K562 (cell line): Measurements from ENCODE around the gene GABARAP. TPM values are rescaled to one million over a fixed set of nuclear protein-coding genes. Genes with fewer than 3 reads are reported as not detected.
A peak's percentile ranks its signal among the peaks of the same experiment; 100 is the strongest.

ENCODE experiments used
- CREBBP ChIP-seq: IDR thresholded peaks from one replicate; pipeline ENCODE4 v1.6.1; 2012; ENCODE audit warnings: low read depth, mild to moderate bottlenecking, control low read depth, inconsistent platforms, low read length
- DACH1 ChIP-seq: fragments of 450-650 bp; IDR thresholded peaks from 2 replicates; pipeline ENCODE4 v1.6.1; 2018; ENCODE audit not compliant: partially characterized antibody
- ESRRA ChIP-seq: fragments of 450-650 bp; IDR thresholded peaks from 2 replicates; pipeline ENCODE4 v1.6.1; 2014; ENCODE audit warnings: low read depth, mild to moderate bottlenecking, moderate library complexity, borderline replicate concordance
- ETV1 ChIP-seq: fragments of 450-650 bp; conservative IDR thresholded peaks from 2 replicates; pipeline ENCODE4 v1.6.1; 2016; ENCODE audit warnings: missing genetic modification characterization, control low read depth, low read depth, missing compliant biosample characterization
- GABPB1 ChIP-seq: sonication (generic); formaldehyde crosslinking; IDR thresholded peaks from 2 replicates; pipeline ENCODE4 v1.8.0; 2022; ENCODE audit warnings: mild to moderate bottlenecking, missing genetic modification reagents
- HDGF ChIP-seq: fragments of 450-650 bp; IDR thresholded peaks from 2 replicates; pipeline ENCODE4 v1.6.1; 2016
- HMGXB4 ChIP-seq: sonication (generic); formaldehyde crosslinking; IDR thresholded peaks from 2 replicates; pipeline ENCODE4 v1.8.1; 2023; ENCODE audit warnings: mild to moderate bottlenecking, missing genetic modification reagents
- MYBL2 ChIP-seq, 2 experiments: fragments of 450-650 bp in 1 of 2; sonication (generic) in 1 of 2; formaldehyde crosslinking in 1 of 2; IDR thresholded peaks; 2 replicates each; pipeline versions ENCODE4 v1.6.1 to v1.8.1; 2017 to 2022; ENCODE audit warnings: borderline replicate concordance in 1 of 2, inconsistent platforms in 1 of 2, low read depth in 1 of 2, mild to moderate bottlenecking in 1 of 2, missing genetic modification reagents in 1 of 2, moderate library complexity in 1 of 2
- MYC ChIP-seq, 2 experiments: fragments of 250-450 bp in 1 of 2; sonication (Bioruptor Pico) in 1 of 2; IDR thresholded peaks; 2 replicates each; pipeline versions ENCODE4 v1.5.1 to v1.6.1; 2012 to 2021; ENCODE audit warnings: low read depth in 2 of 2, borderline replicate concordance in 1 of 2, improper control_type of control experiment in 1 of 2, low read length in 1 of 2, mild to moderate bottlenecking in 1 of 2, moderate library complexity in 1 of 2
- OTX1 ChIP-seq: fragments of 450-650 bp; formaldehyde crosslinking; IDR thresholded peaks from 2 replicates; pipeline ENCODE4 v1.4.0; 2022; ENCODE audit warnings: mild to moderate bottlenecking
- PCBP1 ChIP-seq: fragments of 200-400 bp; formaldehyde crosslinking; IDR thresholded peaks from 2 replicates; pipeline ENCODE4 v1.6.1; 2018; ENCODE audit warnings: mild to moderate bottlenecking, low read depth, low read length; ENCODE audit not compliant: poor library complexity, severe bottlenecking
- PYGO2 ChIP-seq: fragments of 450-650 bp; IDR thresholded peaks from 2 replicates; pipeline ENCODE4 v1.6.1; 2016; ENCODE audit warnings: mild to moderate bottlenecking, missing genetic modification characterization, moderate library complexity, missing compliant biosample characterization
- SMARCC2 ChIP-seq: fragments of 450-650 bp; IDR thresholded peaks from 2 replicates; pipeline ENCODE4 v1.6.1; 2017; ENCODE audit warnings: antibody characterized with exemption, moderate library complexity, mild to moderate bottlenecking, low read depth
- SMARCE1 ChIP-seq: fragments of 450-650 bp; IDR thresholded peaks from 2 replicates; pipeline ENCODE4 v1.7.1; 2016; ENCODE audit warnings: mild to moderate bottlenecking
- TOE1 ChIP-seq, 2 experiments: fragments of 450-650 bp in 1 of 2; sonication (generic) in 1 of 2; formaldehyde crosslinking in 1 of 2; IDR thresholded peaks; 2 replicates each; pipeline versions ENCODE4 v1.7.1 to v1.8.0; 2016 to 2022; ENCODE audit warnings: borderline replicate concordance in 2 of 2, mild to moderate bottlenecking in 2 of 2, antibody characterized with exemption in 1 of 2, inconsistent platforms in 1 of 2, low read depth in 1 of 2, missing genetic modification reagents in 1 of 2, moderate library complexity in 1 of 2
- WHSC1 ChIP-seq: IDR thresholded peaks from one replicate; pipeline ENCODE4 v1.6.1; 2012; ENCODE audit warnings: low read length, control low read depth, inconsistent platforms
- ZBTB49 ChIP-seq: sonication (generic); formaldehyde crosslinking; IDR thresholded peaks from 2 replicates; pipeline ENCODE4 v1.8.0; 2022; ENCODE audit warnings: missing genetic modification reagents, mild to moderate bottlenecking, borderline replicate concordance
- ZNF224 ChIP-seq: sonication (generic); formaldehyde crosslinking; IDR thresholded peaks from 2 replicates; pipeline ENCODE4 v1.8.0; 2022; ENCODE audit warnings: mild to moderate bottlenecking, missing genetic modification reagents
- ZNF239 ChIP-seq: fragments of 250-450 bp; sonication (Bioruptor Pico); IDR thresholded peaks from 2 replicates; pipeline ENCODE4 v1.4.0; 2020; ENCODE audit warnings: mild to moderate bottlenecking
- polyA plus RNA-seq, 8 experiments: library from polyadenylated mRNA; depleted of rRNA in 4 of 8; stranded (reverse) in 5 of 8; unstranded in 3 of 8; fragments of >200 nt; fragmentation: Nextera tagmentation in 2 of 8; fragmentation: Illumina TruSeq in 1 of 8; extraction: Ambion mirVana in 2 of 8; extraction: Trizol in 1 of 8; gene quantifications; 2 replicates each; pipeline versions ENCODE4 v1.2.1 to v1.2.3, GENCODE V29; 2011 to 2014; ENCODE audit warnings: inconsistent platforms in 1 of 8, missing spikeins in 1 of 8
- total RNA-seq, 7 experiments: library from RNA; depleted of rRNA in 6 of 7; stranded (reverse); fragments of >200 nt in 6 of 7; fragmentation: Illumina TruSeq in 2 of 7; extraction: Trizol in 2 of 7; gene quantifications; 2 replicates each; pipeline versions ENCODE4 v1.2.1 to v1.2.3, GENCODE V29; 2011 to 2021; ENCODE audit warnings: low replicate concordance in 1 of 7
- TF ChIP-seq, protein P1 (sequence below): fragments of 450-650 bp; formaldehyde crosslinking; IDR thresholded peaks from 2 replicates; pipeline ENCODE4 v1.4.0; 2022; ENCODE audit warnings: missing genetic modification characterization

The GABARAP gene
- total and polyA plus RNA-seq, 9 of the 15 experiments (the other 6 are each of a cell fraction or from before 2014, with no cell fraction given): 47.5 to 373 (median 152) TPM

- no peak for TF ChIP-seq HMGXB4
- no peak for TF ChIP-seq HDGF
- TF ChIP-seq MYC (IDR thresholded peaks at IDR 0.05; ENCODE audit: low read depth, low read length): peak; percentile 66; the same call in 1 of the 2 replicates
- no peak for TF ChIP-seq MYC (CRISPR knock-in tag; IDR thresholded peaks at IDR 0.05; ENCODE audit: borderline replicate concordance, low read depth)
- TF ChIP-seq WHSC1: no peak
- TF ChIP-seq GABPB1: peak; percentile 46; the same call in 1 of the 2 replicates
- TF ChIP-seq SMARCC2: no peak
- no peak for TF ChIP-seq CREBBP
- no peak for TF ChIP-seq OTX1 (CRISPR knock-in tag)
- TF ChIP-seq ESRRA: no peak; the same call in 1 of the 2 replicates
- TF ChIP-seq ZBTB49 (CRISPR knock-in tag): 0 out of 2 replicates have a peak, but pooled peaks have one; percentile 49
- TF ChIP-seq DACH1: no peak
- no peak for TF ChIP-seq ZNF239
- TF ChIP-seq PCBP1: no peak
- TF ChIP-seq ZNF224 (CRISPR knock-in tag): no peak
- no peak for TF ChIP-seq SMARCE1
- TF ChIP-seq PYGO2: no peak
- 0 out of 2 replicates have a peak, but pooled peaks have one; percentile 35 for TF ChIP-seq TOE1 (IDR thresholded peaks at IDR 0.05; ENCODE audit: borderline replicate concordance)
- no peak for TF ChIP-seq TOE1 (CRISPR knock-in tag; IDR thresholded peaks at IDR 0.05; ENCODE audit: borderline replicate concordance, low read depth)
- TF ChIP-seq MYBL2 (IDR thresholded peaks at IDR 0.05; ENCODE audit: low read depth): no peak
- TF ChIP-seq MYBL2 (CRISPR knock-in tag; IDR thresholded peaks at IDR 0.05; ENCODE audit: borderline replicate concordance): no peak
- no peak for TF ChIP-seq ETV1
- TF ChIP-seq, protein P1, sequence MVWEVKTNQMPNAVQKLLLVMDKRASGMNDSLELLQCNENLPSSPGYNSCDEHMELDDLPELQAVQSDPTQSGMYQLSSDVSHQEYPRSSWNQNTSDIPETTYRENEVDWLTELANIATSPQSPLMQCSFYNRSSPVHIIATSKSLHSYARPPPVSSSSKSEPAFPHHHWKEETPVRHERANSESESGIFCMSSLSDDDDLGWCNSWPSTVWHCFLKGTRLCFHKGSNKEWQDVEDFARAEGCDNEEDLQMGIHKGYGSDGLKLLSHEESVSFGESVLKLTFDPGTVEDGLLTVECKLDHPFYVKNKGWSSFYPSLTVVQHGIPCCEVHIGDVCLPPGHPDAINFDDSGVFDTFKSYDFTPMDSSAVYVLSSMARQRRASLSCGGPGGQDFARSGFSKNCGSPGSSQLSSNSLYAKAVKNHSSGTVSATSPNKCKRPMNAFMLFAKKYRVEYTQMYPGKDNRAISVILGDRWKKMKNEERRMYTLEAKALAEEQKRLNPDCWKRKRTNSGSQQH (CRISPR knock-in tag): peak; percentile 64; the same call in 1 of the 2 replicates
Measured at GRCh38 chr17:7214300-7215135, 27.7 kb downstream of the GABARAP start (continued).
